ENCODE measurements around the gene GNB1L. TPM values are rescaled to one million over a fixed set of nuclear protein-coding genes. Genes with fewer than 3 reads are reported as not detected.

The GNB1L gene
- total and polyA plus RNA-seq, 2 donors (not counting 1 experiment from before 2014, with no cell fraction given), result 6.6 to 12.1 TPM

- Histone ChIP-seq H3K79me2 (ENCODE audit: control insufficient read depth, insufficient read depth, low read length) (no peaks in the 10 kb centered on the region), H3K4me1 (ENCODE audit: control insufficient read depth in 2 of 2, insufficient read depth in 2 of 2, low read length in 2 of 2) (no peaks in the 10 kb centered on the region), H3K36me3 (replicated peaks in 1 of 2; ENCODE audit: control extremely low read depth in 1 of 2, control insufficient read depth in 1 of 2, extremely low read depth in 1 of 2, insufficient read depth in 2 of 2, low read length in 1 of 2) (no peaks in the 10 kb centered on the region), H3K27me3 (replicated peaks in 1 of 4; ENCODE audit: control extremely low read depth in 1 of 4, control insufficient read depth in 3 of 4, insufficient read depth in 4 of 4, low read length in 3 of 4) (no peaks in the 10 kb centered on the region), H2AFZ (ENCODE audit: insufficient read depth, low read depth, low read length, poor library complexity, severe bottlenecking) (no peak overlapping the region), H3K9me3 (ENCODE audit: control extremely low read depth in 1 of 3, control insufficient read depth in 2 of 3, insufficient read depth in 1 of 3, low read length in 2 of 3) (no peaks in the 10 kb centered on the region), H3K4me2 (replicated peaks; ENCODE audit: low read depth, low read length, poor library complexity, severe bottlenecking) (no peak overlapping the region), H4K20me1 (ENCODE audit: control insufficient read depth, insufficient read depth, low read length, poor library complexity, severe bottlenecking) (no peaks in the 10 kb centered on the region), H3K27ac (ENCODE audit: low read length in 2 of 2) (no peak overlapping the region), H3K9ac (ENCODE audit: low read length) (no peak overlapping the region), H3K4me3 (ENCODE audit: control extremely low read depth in 1 of 5, extremely low read depth in 1 of 5, insufficient read depth in 1 of 5, low read depth in 2 of 5, low read length in 4 of 5) (no peak overlapping the region)
- no peak for TF ChIP-seq EZH2 (IDR thresholded peaks at IDR 0.05; ENCODE audit: borderline replicate concordance, insufficient read depth, low read depth, low read length, poor library complexity, severe bottlenecking)
- TF ChIP-seq, protein P1, sequence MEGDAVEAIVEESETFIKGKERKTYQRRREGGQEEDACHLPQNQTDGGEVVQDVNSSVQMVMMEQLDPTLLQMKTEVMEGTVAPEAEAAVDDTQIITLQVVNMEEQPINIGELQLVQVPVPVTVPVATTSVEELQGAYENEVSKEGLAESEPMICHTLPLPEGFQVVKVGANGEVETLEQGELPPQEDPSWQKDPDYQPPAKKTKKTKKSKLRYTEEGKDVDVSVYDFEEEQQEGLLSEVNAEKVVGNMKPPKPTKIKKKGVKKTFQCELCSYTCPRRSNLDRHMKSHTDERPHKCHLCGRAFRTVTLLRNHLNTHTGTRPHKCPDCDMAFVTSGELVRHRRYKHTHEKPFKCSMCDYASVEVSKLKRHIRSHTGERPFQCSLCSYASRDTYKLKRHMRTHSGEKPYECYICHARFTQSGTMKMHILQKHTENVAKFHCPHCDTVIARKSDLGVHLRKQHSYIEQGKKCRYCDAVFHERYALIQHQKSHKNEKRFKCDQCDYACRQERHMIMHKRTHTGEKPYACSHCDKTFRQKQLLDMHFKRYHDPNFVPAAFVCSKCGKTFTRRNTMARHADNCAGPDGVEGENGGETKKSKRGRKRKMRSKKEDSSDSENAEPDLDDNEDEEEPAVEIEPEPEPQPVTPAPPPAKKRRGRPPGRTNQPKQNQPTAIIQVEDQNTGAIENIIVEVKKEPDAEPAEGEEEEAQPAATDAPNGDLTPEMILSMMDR (IDR thresholded peaks at IDR 0.05), result no peak
- H3K9me3 Mint-ChIP-seq (ENCODE audit: insufficient read depth), result no peaks in the 10 kb centered on the region
- H3K27me3 Mint-ChIP-seq, result no peaks in the 10 kb centered on the region
- no peak overlapping the region for H3K4me3 Mint-ChIP-seq
- DNase-seq (no peak), ATAC-seq (ENCODE audit: low read depth) (no peak)
- no peak overlapping the region for H3K27ac Mint-ChIP-seq
- POLR2A ChIA-PET, result no interaction called here
- no peaks in the 10 kb centered on the region for H3K4me1 Mint-ChIP-seq
- intact Hi-C loops (cut with micrococcal nuclease), result no loop called here
- CTCF ChIA-PET, result no interaction called here
- 76% methylated on average over 3 of the region's 7 CpGs for WGBS (ENCODE audit: insufficient coverage)
Observed at GRCh38 chr22:19739911-19740449, 114.7 kb downstream of the GNB1L start.

DNA sequence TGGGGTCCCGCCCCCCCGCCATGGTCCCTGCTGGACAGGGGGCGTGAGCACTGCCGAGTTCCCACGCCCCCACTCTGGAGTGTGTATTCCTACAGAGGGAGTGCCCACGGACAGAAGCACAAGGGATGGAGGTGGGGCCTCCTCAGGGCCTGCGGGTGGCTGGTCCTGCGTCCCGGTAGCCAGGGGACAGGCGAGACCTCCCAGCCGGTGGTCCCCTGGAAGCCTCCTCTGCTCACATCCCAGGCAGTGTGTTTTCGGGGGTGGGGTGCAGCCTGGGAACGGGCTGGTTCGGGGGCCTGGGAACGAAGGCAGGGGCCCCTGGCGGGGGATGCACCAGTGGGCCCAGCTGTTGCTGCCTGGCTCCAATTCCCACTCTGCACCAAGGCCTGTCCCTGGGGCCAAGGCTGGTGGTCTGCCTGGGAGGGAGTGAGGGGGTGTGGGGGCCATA, 115.2 kb downstream of the GNB1L start:
- H3K4me2 ChIP-seq (replicated peaks; ENCODE audit: low read depth, low read length, poor library complexity, severe bottlenecking), result no peak overlapping the region
- H3K27me3 Mint-ChIP-seq, result no peaks in the 10 kb centered on the region
- H3K36me3 ChIP-seq (replicated peaks in 1 of 2; ENCODE audit: control extremely low read depth in 1 of 2, control insufficient read depth in 1 of 2, extremely low read depth in 1 of 2, insufficient read depth in 2 of 2, low read length in 1 of 2), result no peaks in the 10 kb centered on the region
- H3K27me3 ChIP-seq (replicated peaks in 1 of 4; ENCODE audit: control extremely low read depth in 1 of 4, control insufficient read depth in 3 of 4, insufficient read depth in 4 of 4, low read length in 3 of 4), result no peaks in the 10 kb centered on the region
- no peaks in the 10 kb centered on the region for H3K4me1 Mint-ChIP-seq
- no peak overlapping the region for H3K9ac ChIP-seq (ENCODE audit: low read length)
- DNase-seq (no peak), ATAC-seq (ENCODE audit: low read depth) (no peak)
- no peaks in the 10 kb centered on the region for H3K79me2 ChIP-seq (ENCODE audit: control insufficient read depth, insufficient read depth, low read length)
- ChIA-PET POLR2A (no interaction called here), CTCF (no interaction called here)
- no peaks in the 10 kb centered on the region for H3K4me1 ChIP-seq (ENCODE audit: control insufficient read depth in 2 of 2, insufficient read depth in 2 of 2, low read length in 2 of 2)
- H2AFZ ChIP-seq (ENCODE audit: insufficient read depth, low read depth, low read length, poor library complexity, severe bottlenecking), result no peak overlapping the region
- no peaks in the 10 kb centered on the region for H4K20me1 ChIP-seq (ENCODE audit: control insufficient read depth, insufficient read depth, low read length, poor library complexity, severe bottlenecking)
- 86% methylated on average over 15 of the region's 16 CpGs for WGBS (ENCODE audit: insufficient coverage)
- no peak overlapping the region for H3K4me3 Mint-ChIP-seq
- no peak overlapping the region for H3K4me3 ChIP-seq (ENCODE audit: control extremely low read depth in 1 of 5, extremely low read depth in 1 of 5, insufficient read depth in 1 of 5, low read depth in 2 of 5, low read length in 4 of 5)
- H3K9me3 Mint-ChIP-seq (ENCODE audit: insufficient read depth), result no peaks in the 10 kb centered on the region
- H3K27ac ChIP-seq (ENCODE audit: low read length in 2 of 2), result no peak overlapping the region
- no peak overlapping the region for H3K27ac Mint-ChIP-seq
- TF ChIP-seq, protein P1 (IDR thresholded peaks at IDR 0.05), result no peak
- TF ChIP-seq EZH2 (IDR thresholded peaks at IDR 0.05; ENCODE audit: borderline replicate concordance, insufficient read depth, low read depth, low read length, poor library complexity, severe bottlenecking), result no peak
- H3K9me3 ChIP-seq (ENCODE audit: control extremely low read depth in 1 of 3, control insufficient read depth in 2 of 3, insufficient read depth in 1 of 3, low read length in 2 of 3), result no peaks in the 10 kb centered on the region
- intact Hi-C loops (cut with micrococcal nuclease), result no loop called here

Data from B cell (primary cell).